Lung (tissue), 12 donors: ENCODE measurements around the gene FAM13C. TPM values are rescaled to one million over a fixed set of nuclear protein-coding genes. Genes with fewer than 3 reads are reported as not detected.

Source experiments
- ATAC-seq: fragments of 200-7000 bp; cut with Tn5 transposase; one replicate; pipeline ENCODE4 v1.9.1; 2020; ENCODE audit warnings: moderate number of reproducible peaks; ENCODE audit not compliant: insufficient read depth, low FRiP score
- DNase-seq, 3 donors: peaks; one replicate each; pipeline ENCODE4 v3.0.0-alpha.2; 2013 to 2017
- H3K27ac ChIP-seq, 2 donors: one replicate each; pipeline ENCODE4 v1.5.1; 2013; ENCODE audit warnings: mild to moderate bottlenecking in 2 of 2, moderate library complexity in 2 of 2, control low read depth in 1 of 2, inconsistent platforms in 1 of 2, low read depth in 1 of 2, low read length in 1 of 2
- H3K27me3 ChIP-seq, 3 donors: one replicate each; pipeline ENCODE4 v1.5.1; 2013; ENCODE audit warnings: low read length in 2 of 3; ENCODE audit not compliant: control insufficient read depth in 3 of 3, insufficient read depth in 3 of 3
- H3K36me3 ChIP-seq, 4 donors: one replicate each; pipeline ENCODE4 v1.5.1; 2013; ENCODE audit warnings: low read length in 4 of 4, mild to moderate bottlenecking in 1 of 4, moderate library complexity in 1 of 4; ENCODE audit not compliant: control insufficient read depth in 4 of 4, insufficient read depth in 4 of 4
- H3K4me1 ChIP-seq, 5 donors: one replicate each; pipeline ENCODE4 v1.5.1; 2013; ENCODE audit warnings: low read length in 5 of 5, mild to moderate bottlenecking in 2 of 5, moderate library complexity in 1 of 5; ENCODE audit not compliant: control insufficient read depth in 5 of 5, insufficient read depth in 5 of 5
- H3K4me3 ChIP-seq: one replicate; pipeline ENCODE4 v1.5.1; 2013; ENCODE audit warnings: mild to moderate bottlenecking, control low read depth, moderate library complexity
- H3K9ac ChIP-seq, 2 donors: one replicate each; pipeline ENCODE4 v1.5.1; 2013; ENCODE audit warnings: low read length in 2 of 2, control low read depth in 1 of 2; ENCODE audit not compliant: insufficient read depth in 1 of 2
- H3K9me3 ChIP-seq, 4 donors: one replicate each; pipeline ENCODE4 v1.5.1; 2013; ENCODE audit warnings: low read length in 3 of 4, mild to moderate bottlenecking in 1 of 4, moderate library complexity in 1 of 4; ENCODE audit not compliant: control insufficient read depth in 4 of 4, insufficient read depth in 3 of 4
- WGBS, 2 donors: extraction: QIAGEN DNeasy Blood & Tissue Kit; methylation state at CpG; one replicate each; pipeline ENCODE4 v1.1.7; 2013; 5-methylcytosine and 5-hydroxymethylcytosine counted together
- polyA plus RNA-seq, 2 donors: library from polyadenylated mRNA; stranded (reverse); fragments of 200-250 nt; gene quantifications; one replicate each; pipeline ENCODE4 v1.2.1, GENCODE V29; 2013
- total RNA-seq, 2 donors: library from RNA; depleted of rRNA in 1 of 2; stranded (reverse); fragments of >200 nt in 1 of 2; gene quantifications; one replicate each; pipeline ENCODE4 v1.2.1, GENCODE V29; 2014 to 2021
- TF ChIP-seq, protein P1 (sequence below): IDR thresholded peaks from 2 replicates; pipeline ENCODE4 v1.5.1; 2012; ENCODE audit warnings: mild to moderate bottlenecking; ENCODE audit errors: control extremely low read depth, extremely low read depth
- donor health status: control.
- donor health status: control.
- donor health status: Bipolar disorder and iron deficiency.
- donor health status: healthy.
- donor health status: DM: yes; HTN: yes; CAD: no.

The FAM13C gene
- total and polyA plus RNA-seq, 4 donors: 1.2 to 59.0 (median 6.2) TPM

DNA sequence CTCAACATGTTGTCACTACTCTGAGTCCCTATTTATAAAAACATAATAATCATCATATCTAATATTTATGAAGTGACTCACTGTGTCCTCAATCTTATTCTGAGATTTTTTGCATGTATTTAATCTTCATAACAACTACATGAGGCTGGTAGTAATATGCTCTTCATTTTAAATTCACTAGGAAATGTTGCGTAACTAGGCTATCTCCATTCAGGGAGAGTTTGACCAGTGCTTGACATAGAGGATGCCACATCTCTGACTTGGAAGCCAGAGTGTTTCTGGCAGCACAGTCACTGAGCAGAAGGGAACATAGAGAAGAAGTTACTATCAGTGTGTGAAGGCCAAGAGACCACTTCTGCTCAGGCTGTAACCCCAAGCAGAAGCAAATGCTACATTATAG lies 88.9 kb downstream of the FAM13C start:
- Histone ChIP-seq H3K27me3 (no peaks in the 10 kb centered on the region), H3K9ac (no peak overlapping the region), H3K36me3 (peaks cover 0 to under 1% (median 0%) of the 10 kb centered on the region in 4 donors), H3K4me3 (no peak overlapping the region), H3K4me1 (peaks cover 0 to 47% (median 13%) of the 10 kb centered on the region in 5 donors), H3K27ac (no peak overlapping the region), H3K9me3 (no peaks in the 10 kb centered on the region)
- ATAC-seq: no peak
- peak in 2 of 3 donors; percentile 64 to 79 for DNase-seq
- TF ChIP-seq, protein P1, sequence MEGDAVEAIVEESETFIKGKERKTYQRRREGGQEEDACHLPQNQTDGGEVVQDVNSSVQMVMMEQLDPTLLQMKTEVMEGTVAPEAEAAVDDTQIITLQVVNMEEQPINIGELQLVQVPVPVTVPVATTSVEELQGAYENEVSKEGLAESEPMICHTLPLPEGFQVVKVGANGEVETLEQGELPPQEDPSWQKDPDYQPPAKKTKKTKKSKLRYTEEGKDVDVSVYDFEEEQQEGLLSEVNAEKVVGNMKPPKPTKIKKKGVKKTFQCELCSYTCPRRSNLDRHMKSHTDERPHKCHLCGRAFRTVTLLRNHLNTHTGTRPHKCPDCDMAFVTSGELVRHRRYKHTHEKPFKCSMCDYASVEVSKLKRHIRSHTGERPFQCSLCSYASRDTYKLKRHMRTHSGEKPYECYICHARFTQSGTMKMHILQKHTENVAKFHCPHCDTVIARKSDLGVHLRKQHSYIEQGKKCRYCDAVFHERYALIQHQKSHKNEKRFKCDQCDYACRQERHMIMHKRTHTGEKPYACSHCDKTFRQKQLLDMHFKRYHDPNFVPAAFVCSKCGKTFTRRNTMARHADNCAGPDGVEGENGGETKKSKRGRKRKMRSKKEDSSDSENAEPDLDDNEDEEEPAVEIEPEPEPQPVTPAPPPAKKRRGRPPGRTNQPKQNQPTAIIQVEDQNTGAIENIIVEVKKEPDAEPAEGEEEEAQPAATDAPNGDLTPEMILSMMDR: no peak
- 79 to 90% methylated on average over 1 of the region's 1 CpG for WGBS, 2 donors

DNA sequence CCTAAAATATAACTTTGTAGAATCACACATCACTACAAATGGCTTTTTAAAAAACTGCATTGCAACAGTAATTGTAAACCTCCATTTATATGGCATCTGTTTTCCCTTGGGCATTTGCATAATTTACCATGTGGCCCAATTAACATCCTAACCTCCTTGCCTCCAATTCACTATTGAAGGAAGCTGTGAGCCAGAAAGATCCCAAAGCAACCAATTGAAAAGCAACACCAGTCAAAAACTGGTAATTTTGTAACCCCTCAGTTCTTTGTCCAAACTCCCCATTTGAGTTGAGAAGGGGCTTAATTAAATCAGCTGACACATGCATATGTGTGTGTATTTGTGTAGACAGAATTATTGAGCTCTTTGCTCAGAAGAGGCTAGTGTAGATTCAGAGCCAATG lies 90.3 kb downstream of the FAM13C start:
- peaks cover 0 to 12% (median under 1%) of the 10 kb centered on the region in 4 donors for H3K36me3 ChIP-seq
- ATAC-seq (no peak), DNase-seq (no peak)
- no peak overlapping the region for H3K27ac ChIP-seq
- no peaks in the 10 kb centered on the region for H3K9me3 ChIP-seq
- TF ChIP-seq, protein P1: no peak
- peaks cover 0 to 47% (median 13%) of the 10 kb centered on the region in 5 donors for H3K4me1 ChIP-seq
- H3K9ac ChIP-seq: no peak overlapping the region
- H3K4me3 ChIP-seq: no peak overlapping the region
- no peaks in the 10 kb centered on the region for H3K27me3 ChIP-seq

DNA sequence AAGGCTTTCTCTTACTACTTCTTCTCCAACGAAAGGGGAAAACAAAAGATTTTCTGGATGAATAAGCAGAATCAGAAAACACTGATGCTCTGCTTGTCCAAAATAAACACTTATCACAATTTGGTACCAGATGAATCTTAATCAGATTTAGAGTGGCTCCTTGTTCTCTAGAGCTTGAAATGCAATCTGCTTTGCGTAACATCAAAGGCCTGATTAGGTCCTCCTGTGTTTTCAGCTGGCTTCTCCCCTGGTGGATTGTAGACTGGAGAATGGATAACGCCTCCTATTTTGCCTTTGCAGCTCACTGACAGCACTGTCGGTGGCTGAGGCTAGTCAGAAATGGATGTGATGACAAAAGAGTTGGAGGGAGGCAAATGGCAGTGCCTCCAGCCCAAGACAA lies 91.2 kb downstream of the FAM13C start:
- 73 to 82% methylated on average over 4 of the region's 4 CpGs for WGBS, 2 donors

More for the DNA sequence above, 91.2 kb downstream of the FAM13C start:
- ATAC-seq: no peak
- H3K36me3 ChIP-seq: peaks cover 0 to 14% (median 2%) of the 10 kb centered on the region in 4 donors
- TF ChIP-seq, protein P1: no peak
- peaks cover 0 to 47% (median 13%) of the 10 kb centered on the region in 5 donors for H3K4me1 ChIP-seq
- no peak overlapping the region for H3K4me3 ChIP-seq
- H3K27me3 ChIP-seq: no peaks in the 10 kb centered on the region
- DNase-seq: peak in 1 of 3 donors; percentile 15
- no peak overlapping the region for H3K27ac ChIP-seq
- no peaks in the 10 kb centered on the region for H3K9me3 ChIP-seq
- no peak overlapping the region for H3K9ac ChIP-seq
